Stimulated activated CD8-positive, alpha-beta memory T cell treated with anti-CD3 and anti-CD28 coated beads, Interleukin-4, amount 100 ng/mL, for 24 hours (primary cell): ENCODE results near the gene RHOC.
A peak's percentile ranks its signal among the peaks of the same experiment; 100 is the strongest.

Experiments
- DNase-seq: peaks from one replicate; pipeline ENCODE4 v3.0.0-alpha.2; 2020; ENCODE audit warnings: low read depth

RHOC gene

GRCh38 chr1:112702067-112702395 lies 4.9 kb downstream of the RHOC start:
- DNase-seq = no peak

GRCh38 chr1:112701227-112702066 lies 5.5 kb downstream of the RHOC start:
- DNase-seq = no peak

- DNase-seq = peak; percentile 65
Observed at GRCh38 chr1:112700290-112701226, 6.4 kb downstream of the RHOC start.

GRCh38 chr1:112699425-112700144 lies 7.3 kb downstream of the RHOC start:
- no peak for DNase-seq

GRCh38 chr1:112698366-112699310 lies 8.3 kb downstream of the RHOC start:
- no peak for DNase-seq

GRCh38 chr1:112697781-112698201 lies 9.1 kb downstream of the RHOC start:
- DNase-seq = no peak

GRCh38 chr1:112696578-112697314 lies 10.2 kb downstream of the RHOC start:
- DNase-seq = no peak

- DNase-seq = no peak
Observed at GRCh38 chr1:112695276-112695675, 11.7 kb downstream of the RHOC start.

GRCh38 chr1:112694363-112694929 lies 12.5 kb downstream of the RHOC start:
- no peak for DNase-seq

GRCh38 chr1:112693821-112694220 lies 13.1 kb downstream of the RHOC start:
- DNase-seq = no peak

- no peak for DNase-seq
Observed at GRCh38 chr1:112692681-112693080, 14.2 kb downstream of the RHOC start.

GRCh38 chr1:112689842-112690237 lies 17.1 kb downstream of the RHOC start:
- DNase-seq = no peak

- DNase-seq = no peak
Observed at GRCh38 chr1:112689196-112689841, 17.6 kb downstream of the RHOC start.

- DNase-seq = no peak
Observed at GRCh38 chr1:112688781-112689193, 18.1 kb downstream of the RHOC start.

GRCh38 chr1:112687785-112688496 lies 19.0 kb downstream of the RHOC start:
- DNase-seq = no peak

- no peak for DNase-seq
Observed at GRCh38 chr1:112687361-112687760, 19.6 kb downstream of the RHOC start.

- DNase-seq = no peak
Observed at GRCh38 chr1:112686835-112687234, 20.1 kb downstream of the RHOC start.

GRCh38 chr1:112686417-112686816 lies 20.5 kb downstream of the RHOC start:
- no peak for DNase-seq

- DNase-seq = no peak
Observed at GRCh38 chr1:112685913-112686312, 21.0 kb downstream of the RHOC start.
